Daoy (cell line): ENCODE results near the gene C19orf47. TPM values are rescaled to one million over a fixed set of nuclear protein-coding genes. Genes with fewer than 3 reads are reported as not detected.

ENCODE experiments used
- DNase-seq: peaks from one replicate; pipeline ENCODE4 v3.0.0-alpha.2; 2015; ENCODE audit warnings: low read depth
- total RNA-seq: library from RNA; depleted of rRNA; stranded (reverse); fragments of >200 nt; shearing (Covaris generic); gene quantifications from 2 replicates; pipeline ENCODE4 v1.2.3, GENCODE V29; 2014

C19orf47 gene
- total RNA-seq, 1 experiment from 2014 or later: 22.4 TPM

- no peak for DNase-seq
Measured at GRCh38 chr19:40283414-40284250, 64.6 kb downstream of the C19orf47 start.

GRCh38 chr19:40282920-40283319 lies 65.3 kb downstream of the C19orf47 start:
- DNase-seq: no peak

GRCh38 chr19:40282209-40282580 lies 66.0 kb downstream of the C19orf47 start:
- no peak for DNase-seq

GRCh38 chr19:40281381-40282208 lies 66.6 kb downstream of the C19orf47 start:
- DNase-seq: no peak

- DNase-seq: no peak
Measured at GRCh38 chr19:40280608-40281221, 67.5 kb downstream of the C19orf47 start.

GRCh38 chr19:40279761-40280607 lies 68.2 kb downstream of the C19orf47 start:
- DNase-seq: no peak

GRCh38 chr19:40279120-40279551 lies 69.1 kb downstream of the C19orf47 start:
- no peak for DNase-seq

GRCh38 chr19:40278361-40279035 lies 69.7 kb downstream of the C19orf47 start:
- no peak for DNase-seq

- no peak for DNase-seq
Measured at GRCh38 chr19:40277356-40278059, 70.7 kb downstream of the C19orf47 start.

GRCh38 chr19:40274585-40275544 lies 73.3 kb downstream of the C19orf47 start:
- no peak for DNase-seq

GRCh38 chr19:40273469-40274360 lies 74.5 kb downstream of the C19orf47 start:
- DNase-seq: no peak

- DNase-seq: no peak
Measured at GRCh38 chr19:40272261-40272660, 75.9 kb downstream of the C19orf47 start.

GRCh38 chr19:40271706-40272105 lies 76.5 kb downstream of the C19orf47 start:
- no peak for DNase-seq

- DNase-seq: no peak
Measured at GRCh38 chr19:40270362-40271089, 77.7 kb downstream of the C19orf47 start.
